Fibroblast of skin of right quadriceps (primary cell): Measurements from ENCODE around the gene KIAA1671.
"Not testable (repeated sequence)": the region's sequence is repeated elsewhere in the genome, so short reads cannot be mapped to it uniquely, and the experiment has no call there.

Experiments used
- DNase-seq: peaks from one replicate; pipeline ENCODE4 v3.0.0-alpha.2; 2013

Gene KIAA1671

GRCh38 chr22:25206998-25207397, 254.5 kb downstream of the KIAA1671 start:
- no peak for DNase-seq

- no peak for DNase-seq
Observed at GRCh38 chr22:25207553-25208157, 255.1 kb downstream of the KIAA1671 start.

GRCh38 chr22:25208328-25208727, 255.8 kb downstream of the KIAA1671 start:
- no peak for DNase-seq

GRCh38 chr22:25208743-25209505, 256.4 kb downstream of the KIAA1671 start:
- no peak for DNase-seq

GRCh38 chr22:25210793-25211192, 258.3 kb downstream of the KIAA1671 start:
- no peak for DNase-seq

GRCh38 chr22:25212337-25212736, 259.8 kb downstream of the KIAA1671 start:
- no peak for DNase-seq

GRCh38 chr22:25213221-25213620, 260.7 kb downstream of the KIAA1671 start:
- DNase-seq = no peak

- no peak for DNase-seq
Observed at GRCh38 chr22:25216230-25216629, 263.7 kb downstream of the KIAA1671 start.

- DNase-seq = no peak
Observed at GRCh38 chr22:25219211-25219689, 266.7 kb downstream of the KIAA1671 start, which contains the start of gene CRYBB2. CRYBB2 (plus strand) TSS chr22:25219639; CDS start chr22:25221430, 1,791 bp downstream.

GRCh38 chr22:25219948-25220442, 267.5 kb downstream of the KIAA1671 start:
- DNase-seq = no peak

- DNase-seq = no peak
Observed at GRCh38 chr22:25221790-25222189, 269.3 kb downstream of the KIAA1671 start.

GRCh38 chr22:25223269-25223850, 270.8 kb downstream of the KIAA1671 start:
- no peak for DNase-seq

GRCh38 chr22:25228822-25229221, 276.3 kb downstream of the KIAA1671 start:
- DNase-seq = no peak

GRCh38 chr22:25230760-25231159, 278.2 kb downstream of the KIAA1671 start:
- DNase-seq = not testable (repeated sequence)

- no peak for DNase-seq
Observed at GRCh38 chr22:25232301-25232700, 279.8 kb downstream of the KIAA1671 start.

- DNase-seq = not testable (repeated sequence)
Observed at GRCh38 chr22:25233706-25234105, 281.2 kb downstream of the KIAA1671 start.

- DNase-seq = peak; percentile 69
Observed at GRCh38 chr22:25235547-25236290, 283.2 kb downstream of the KIAA1671 start.

GRCh38 chr22:25236417-25236816, 283.9 kb downstream of the KIAA1671 start:
- DNase-seq = no peak

- no peak for DNase-seq
Observed at GRCh38 chr22:25237503-25237902, 285.0 kb downstream of the KIAA1671 start.

- DNase-seq = not testable (repeated sequence)
Observed at GRCh38 chr22:25238058-25238457, 285.5 kb downstream of the KIAA1671 start.
